Epithelial cell of proximal tubule (primary cell): ENCODE measurements around the gene GNPDA1. TPM values are rescaled to one million over a fixed set of nuclear protein-coding genes. Genes with fewer than 3 reads are reported as not detected.

Source experiments
- DNase-seq: peaks from one replicate; pipeline ENCODE4 v3.0.0-alpha.2; 2011; ENCODE audit warnings: low read depth
- H3K4me3 ChIP-seq: 2 replicates; pipeline ENCODE4 v1.5.1; 2011; ENCODE audit warnings: low read depth, mild to moderate bottlenecking, low read length
- CTCF ChIP-seq: conservative IDR thresholded peaks from 2 replicates; pipeline ENCODE4 v1.5.1; 2012; ENCODE audit warnings: low read depth, mild to moderate bottlenecking, low read length
- total RNA-seq: library from RNA; depleted of rRNA; stranded (reverse); fragments of >200 nt; gene quantifications from 2 replicates; pipeline ENCODE4 v1.2.3, GENCODE V29; 2015

The GNPDA1 gene
- total RNA-seq, 1 donor from 2014 or later, result 50.7 TPM

GRCh38 chr5:142000704-142001484 lies 11.9 kb downstream of the GNPDA1 start:
- TF ChIP-seq CTCF, result peak; percentile 59
- H3K4me3 ChIP-seq, result no peak overlapping the region
- no peak for DNase-seq

- H3K4me3 ChIP-seq, result no peak overlapping the region
- TF ChIP-seq CTCF, result no peak
- DNase-seq, result no peak
Measured at GRCh38 chr5:142000173-142000572, 12.7 kb downstream of the GNPDA1 start.

- H3K4me3 ChIP-seq, result no peak overlapping the region
- DNase-seq, result no peak
- TF ChIP-seq CTCF, result no peak
Measured at GRCh38 chr5:141997358-141997960, 15.4 kb downstream of the GNPDA1 start.

- DNase-seq, result no peak
- H3K4me3 ChIP-seq, result no peak overlapping the region
- no peak for TF ChIP-seq CTCF
Measured at GRCh38 chr5:141995656-141996055, 17.2 kb downstream of the GNPDA1 start.

- no peak overlapping the region for H3K4me3 ChIP-seq
- no peak for DNase-seq
Measured at GRCh38 chr5:141994511-141995136, 18.2 kb downstream of the GNPDA1 start.

GRCh38 chr5:141992349-141992963 lies 20.4 kb downstream of the GNPDA1 start:
- DNase-seq, result no peak
- TF ChIP-seq CTCF, result peak; percentile 80
- no peak overlapping the region for H3K4me3 ChIP-seq

More at GRCh38 chr5:141994511-141995136, 18.2 kb downstream of the GNPDA1 start:
- no peak for TF ChIP-seq CTCF
